ENCODE results near the gene NUP98.
"Not testable (repeated sequence)": the region's sequence is repeated elsewhere in the genome, so short reads cannot be mapped to it uniquely, and the experiment has no call there.

Gene NUP98

DNA sequence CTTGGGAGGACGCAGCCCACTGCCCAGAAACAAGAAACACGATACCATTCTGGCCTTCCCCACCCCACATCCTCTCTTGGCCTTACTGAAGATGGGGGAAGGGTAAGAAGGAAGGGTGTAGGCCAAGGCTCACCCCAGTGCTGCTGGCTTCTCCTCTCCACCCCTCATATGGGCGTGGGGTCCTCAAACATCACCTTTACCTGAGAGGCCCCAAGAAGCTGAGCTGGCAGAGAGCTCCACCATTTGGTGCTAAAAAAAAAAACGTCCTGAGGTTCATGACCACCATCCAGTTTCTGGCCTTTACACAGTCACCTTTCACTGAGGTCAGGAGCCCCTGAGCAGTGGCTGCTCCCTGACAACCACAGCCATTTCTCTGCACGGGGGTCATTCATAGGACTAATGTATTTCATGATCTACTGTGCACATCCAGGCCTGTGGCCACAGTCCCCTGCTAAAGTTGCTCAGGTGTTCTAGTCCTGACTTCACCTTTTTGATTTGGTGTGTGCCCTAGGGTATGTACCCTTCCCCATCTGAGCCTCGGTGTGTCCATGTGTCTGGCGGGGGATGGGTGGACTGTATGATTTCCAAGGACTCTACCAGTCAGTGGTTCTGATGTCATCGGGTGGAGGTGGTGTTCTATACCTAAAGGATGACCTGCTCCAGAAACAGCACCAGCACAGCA, 28.3 kb upstream of the NUP98 start:
- DNase-seq, result no peak

DNA sequence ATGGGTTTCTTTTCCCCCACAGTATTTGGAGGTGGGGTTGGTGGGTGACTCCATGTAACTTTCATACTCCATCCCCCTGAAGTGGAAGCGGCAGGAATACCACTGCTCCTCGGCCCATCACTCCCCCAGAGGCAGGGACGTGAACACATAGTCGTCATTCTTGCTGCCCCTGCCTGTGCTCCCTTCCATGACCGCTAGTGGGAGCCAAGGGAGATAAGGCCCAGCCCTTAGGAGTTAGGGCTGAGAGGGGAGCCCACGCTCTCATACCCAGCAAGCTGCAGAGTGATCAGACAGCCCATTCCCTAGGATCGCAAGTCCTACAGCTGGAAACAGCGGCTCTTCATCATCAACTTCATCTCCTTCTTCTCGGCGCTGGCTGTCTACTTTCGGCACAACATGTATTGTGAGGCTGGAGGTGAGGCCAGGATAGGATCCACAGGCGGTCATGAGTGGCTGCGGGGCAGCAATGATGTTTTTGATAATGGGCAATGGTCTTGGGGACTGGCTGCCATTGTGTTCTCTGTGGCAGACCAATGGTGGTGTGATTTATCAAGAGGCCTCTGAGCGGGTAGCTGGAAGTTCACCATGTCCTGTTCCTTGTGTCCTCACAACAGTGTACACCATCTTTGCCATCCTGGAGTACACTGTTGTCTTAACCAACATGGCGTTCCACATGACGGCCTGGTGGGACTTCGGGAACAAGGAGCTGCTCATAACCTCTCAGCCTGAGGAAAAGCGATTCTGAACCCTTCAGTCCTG, 27.5 kb upstream of the NUP98 start:
- DNase-seq, result peak; percentile 90 to 92 (median 90)

DNA sequence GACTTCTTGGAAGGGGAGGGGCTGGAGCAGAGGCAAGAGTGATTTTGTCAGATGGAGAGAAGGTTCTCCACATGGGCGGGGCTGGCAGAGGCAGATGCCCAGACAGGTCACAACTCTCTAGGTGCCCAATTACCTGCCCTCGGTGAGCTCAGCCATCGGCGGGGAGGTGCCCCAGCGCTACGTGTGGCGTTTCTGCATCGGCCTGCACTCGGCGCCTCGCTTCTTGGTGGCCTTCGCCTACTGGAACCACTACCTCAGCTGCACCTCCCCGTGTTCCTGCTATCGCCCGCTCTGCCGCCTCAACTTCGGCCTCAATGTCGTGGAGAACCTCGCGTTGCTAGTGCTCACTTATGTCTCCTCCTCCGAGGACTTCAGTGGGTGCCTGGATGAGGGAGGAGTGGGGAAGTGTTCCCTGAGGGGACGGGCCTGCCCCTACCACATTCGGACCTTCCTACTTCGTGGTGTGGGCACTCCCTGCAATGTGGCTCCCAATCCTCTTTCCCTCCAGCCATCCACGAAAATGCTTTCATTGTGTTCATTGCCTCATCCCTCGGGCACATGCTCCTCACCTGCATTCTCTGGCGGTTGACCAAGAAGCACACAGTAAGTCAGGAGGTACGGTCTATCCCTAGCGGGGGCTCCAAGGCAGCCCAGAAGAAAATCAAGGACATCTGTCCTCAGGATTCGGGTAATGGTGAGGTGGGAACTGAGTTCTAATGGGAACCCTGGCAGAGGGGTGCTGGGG, 26.6 kb upstream of the NUP98 start:
- DNase-seq, result no peak

DNA sequence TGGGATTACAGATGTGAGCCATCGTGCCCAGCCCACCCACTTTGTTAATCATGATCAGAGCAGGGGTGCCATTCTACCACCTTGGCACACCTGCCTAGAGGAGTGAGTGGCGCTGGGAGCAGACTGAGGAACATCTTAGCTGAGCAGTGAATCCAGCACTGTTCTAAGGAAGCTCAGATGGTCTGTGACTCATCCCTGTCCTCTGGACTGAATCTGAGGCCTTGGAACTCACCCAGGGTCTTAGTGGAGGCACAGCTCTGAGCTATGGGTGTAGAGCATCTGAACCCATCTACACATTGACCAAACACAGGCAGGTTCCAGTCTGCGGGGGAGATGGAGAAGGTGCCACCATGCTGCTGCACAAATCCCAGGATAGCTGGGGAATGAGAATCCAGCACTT, 25.9 kb upstream of the NUP98 start:
- DNase-seq, result peak; percentile 34 to 54 (median 47)

DNA sequence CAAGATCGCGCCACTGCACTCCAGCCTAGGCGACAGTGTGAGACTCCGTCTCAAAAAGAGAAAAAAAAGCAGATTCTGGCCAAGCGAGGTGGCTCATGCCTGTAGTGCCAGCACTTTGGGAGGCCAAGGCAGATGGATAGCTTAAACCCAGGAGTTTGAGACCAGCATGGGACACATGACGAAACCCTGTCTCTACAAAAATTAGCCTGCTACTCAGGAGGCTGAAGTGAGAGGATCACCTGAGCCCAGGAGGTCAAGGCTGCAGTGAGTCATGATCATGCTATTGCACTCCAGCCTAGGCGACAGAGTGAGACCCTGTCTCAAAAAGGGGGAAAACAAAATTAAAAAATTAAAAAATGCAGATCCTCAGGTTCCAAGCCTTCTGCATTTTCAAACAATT, 25.0 kb upstream of the NUP98 start:
- DNase-seq, result no peak

DNA sequence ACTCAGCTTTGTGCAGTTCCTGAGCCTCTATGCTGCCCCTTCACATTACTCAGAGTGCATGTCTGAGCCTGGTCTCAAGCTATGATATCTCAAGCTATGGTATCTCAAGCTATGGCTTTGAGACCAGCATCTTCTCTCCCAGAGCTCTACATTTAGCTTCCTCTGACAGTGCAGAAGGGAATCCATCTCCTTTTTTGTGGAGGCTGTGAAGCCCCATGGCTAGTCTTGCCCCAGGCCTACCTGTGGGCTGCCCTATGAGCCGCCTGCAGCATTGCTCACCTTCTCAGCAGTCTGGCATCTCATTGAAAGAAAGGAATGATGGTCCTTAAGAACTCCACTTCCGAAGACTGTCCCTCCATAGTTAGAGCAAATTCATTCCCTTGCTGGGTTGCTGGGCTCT, 23.6 kb upstream of the NUP98 start:
- no peak for DNase-seq

DNA sequence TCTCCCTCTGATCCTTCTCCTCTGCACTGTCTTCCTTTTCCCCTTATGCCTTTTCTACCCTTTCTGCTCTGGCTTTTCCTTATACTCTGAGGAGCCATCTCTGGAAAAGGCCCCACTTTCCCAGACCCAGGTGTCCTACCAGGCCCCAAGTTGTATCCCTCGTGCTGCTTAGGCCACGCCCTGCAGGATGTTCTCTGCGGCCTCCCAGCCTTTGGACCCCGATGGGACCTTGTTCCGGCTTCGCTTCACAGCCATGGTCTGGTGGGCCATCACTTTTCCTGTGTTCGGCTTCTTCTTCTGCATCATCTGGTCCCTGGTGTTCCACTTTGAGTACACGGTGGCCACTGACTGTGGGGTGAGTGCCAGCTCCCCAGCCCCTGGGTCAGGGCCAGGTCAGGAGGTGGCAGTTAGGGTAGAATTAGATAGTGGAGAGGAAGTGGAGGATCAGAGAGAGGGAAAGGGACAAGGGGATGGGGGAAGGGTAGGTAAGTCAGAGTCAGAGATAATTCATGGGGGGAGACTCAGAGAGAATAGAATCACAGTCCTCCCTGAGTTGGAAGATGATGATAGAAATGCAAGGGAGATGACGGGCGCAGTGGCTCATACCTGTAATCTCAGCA, 19.9 kb upstream of the NUP98 start:
- DNase-seq, result no peak

DNA sequence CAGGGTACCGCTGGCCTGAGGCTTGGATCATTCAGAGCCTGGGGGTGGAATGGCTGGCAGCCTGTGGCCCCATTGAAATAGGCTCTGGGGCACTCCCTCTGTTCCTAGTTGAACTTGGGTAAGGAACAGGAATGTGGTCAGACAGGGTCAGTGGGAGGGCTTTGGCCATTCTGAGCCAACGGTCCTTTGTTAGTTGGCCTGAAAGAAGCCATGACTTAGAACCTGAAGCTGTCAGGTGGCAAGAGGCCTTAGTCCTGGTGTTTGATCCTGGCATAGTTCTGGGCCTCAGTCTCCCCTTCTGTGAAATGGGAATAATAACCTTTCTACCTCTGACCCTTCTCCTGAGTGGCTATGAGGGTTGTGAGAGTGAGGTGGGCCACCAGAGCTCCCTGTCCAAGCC, 19.3 kb upstream of the NUP98 start:
- no peak for DNase-seq

DNA sequence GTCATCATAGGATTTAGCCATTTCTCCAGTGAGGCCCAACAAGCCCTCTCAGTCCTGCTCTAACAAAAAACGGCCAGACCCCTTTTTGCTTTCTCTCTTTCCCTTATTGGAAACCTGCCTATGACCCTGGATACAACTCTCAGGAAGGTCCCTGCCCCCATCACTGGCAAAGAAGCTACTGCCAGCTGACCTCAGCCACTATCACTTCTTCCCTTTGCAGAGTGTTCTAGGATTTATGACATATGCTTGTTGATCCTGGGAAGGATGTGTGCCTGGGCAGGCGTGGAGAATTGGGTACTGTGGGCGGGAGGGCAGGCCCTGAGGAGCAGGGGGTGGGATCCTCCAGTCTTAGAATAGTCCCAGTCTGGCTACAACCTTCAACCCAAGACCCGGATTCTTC, 18.5 kb upstream of the NUP98 start:
- no peak for DNase-seq

DNA sequence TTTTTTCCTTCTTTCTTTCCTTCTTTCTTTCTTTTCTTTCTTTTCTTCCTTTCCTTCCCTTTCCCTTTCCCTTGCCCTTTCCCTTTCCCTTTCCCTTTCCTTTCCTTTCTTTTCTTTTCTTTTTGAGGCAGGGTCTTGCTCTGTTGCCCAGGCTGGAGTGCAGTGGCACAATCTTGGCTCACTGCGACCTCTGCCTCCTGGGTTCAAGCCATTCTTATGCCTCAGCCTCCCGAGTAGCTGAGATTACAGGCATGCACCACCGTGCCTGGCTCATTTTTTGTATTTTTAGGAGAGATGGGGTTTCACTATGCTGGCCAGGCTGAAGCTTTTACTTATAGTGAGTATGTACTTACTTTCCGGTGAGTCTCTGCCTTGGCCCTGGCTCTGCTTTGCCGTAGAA, 17.5 kb upstream of the NUP98 start:
- not testable (repeated sequence) for DNase-seq

DNA sequence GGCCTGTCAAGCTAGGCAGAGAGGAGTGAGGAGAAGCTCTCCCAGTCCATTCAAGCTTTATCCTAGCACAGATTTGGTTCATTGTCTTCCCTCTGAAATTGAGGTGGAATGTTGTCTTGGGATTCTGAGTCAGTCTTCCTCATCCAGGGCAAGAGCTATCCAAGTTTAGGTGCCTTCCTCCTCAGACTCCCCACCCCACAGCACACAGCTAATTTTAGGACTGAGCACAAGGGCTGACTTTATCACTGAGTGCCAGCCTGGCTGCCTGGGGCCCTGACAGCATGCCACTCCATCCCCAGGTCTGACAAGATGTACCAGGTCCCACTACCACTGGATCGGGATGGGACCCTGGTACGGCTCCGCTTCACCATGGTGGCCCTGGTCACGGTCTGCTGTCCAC, 13.6 kb upstream of the NUP98 start:
- no peak for DNase-seq

DNA sequence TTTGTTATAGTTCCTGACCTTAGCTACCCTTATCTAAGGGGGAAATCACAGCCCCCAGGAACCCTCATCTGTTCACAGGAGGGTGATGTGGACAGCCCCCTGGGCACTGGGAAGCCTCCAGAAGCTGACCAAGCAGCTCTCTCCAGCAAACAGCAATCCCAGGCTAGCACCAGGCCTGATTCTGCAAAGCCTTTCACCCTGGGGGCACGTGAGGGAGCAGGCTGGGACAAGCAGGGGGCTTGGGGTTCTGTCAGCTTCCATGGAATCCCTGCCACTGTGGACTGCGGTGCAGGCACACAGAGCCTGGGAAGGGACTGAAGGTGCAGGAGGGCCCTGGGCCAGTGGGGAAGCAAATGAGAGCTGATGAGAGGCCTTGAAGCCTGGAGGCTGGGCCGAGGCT, 13.1 kb upstream of the NUP98 start:
- DNase-seq, result no peak

DNA sequence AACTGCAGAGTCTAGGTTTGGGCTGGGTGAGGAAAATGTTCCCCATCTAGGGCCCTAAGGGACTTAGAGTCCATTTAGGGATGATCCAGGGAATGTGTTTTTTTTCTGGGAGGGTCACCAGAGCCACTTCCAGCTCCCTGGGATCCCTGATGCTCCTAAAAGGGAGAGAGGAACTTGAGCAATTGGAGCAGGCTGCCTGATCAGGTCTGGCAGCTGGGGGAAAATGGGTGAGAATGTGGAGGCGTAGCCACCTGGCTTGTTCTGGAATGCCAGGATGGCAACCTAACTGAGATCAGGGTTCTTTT, 12.2 kb upstream of the NUP98 start:
- DNase-seq, result no peak

DNA sequence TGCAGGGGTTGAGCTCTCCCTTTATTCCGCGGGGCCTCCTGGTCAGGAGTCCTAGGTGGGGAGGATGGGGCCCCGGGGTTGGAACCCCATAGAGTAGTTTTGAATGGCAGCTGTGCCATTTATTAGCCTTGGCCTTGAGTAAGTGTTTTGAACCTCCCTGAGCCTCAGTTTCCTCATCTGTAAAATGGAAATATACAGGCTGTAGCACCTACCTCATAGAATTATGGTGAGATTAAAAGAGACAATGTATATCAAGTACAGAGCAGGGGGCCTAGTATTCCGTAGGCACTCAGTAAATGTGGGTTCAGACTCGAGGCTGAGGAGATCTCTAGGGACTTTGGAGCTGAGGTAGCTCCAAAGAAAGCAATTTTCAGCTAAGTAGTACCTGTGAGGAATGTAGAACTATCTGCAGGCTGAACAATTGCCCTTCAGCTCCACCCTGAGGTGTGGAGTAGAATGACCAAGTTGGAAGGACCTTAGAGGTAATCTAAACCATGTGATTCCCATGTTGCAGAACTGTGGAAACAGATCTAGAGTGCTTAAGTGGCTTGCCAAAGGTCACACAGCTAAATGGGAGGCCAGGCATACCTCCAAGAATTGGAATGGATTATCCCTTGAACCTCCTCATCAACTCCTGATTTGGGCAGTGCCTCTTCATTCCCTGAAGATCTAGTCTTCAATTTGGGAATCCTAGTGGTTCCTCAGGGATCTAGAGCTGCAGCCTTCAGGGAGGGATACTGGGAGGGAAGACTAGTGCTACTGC, 11.7 kb upstream of the NUP98 start:
- DNase-seq, result peak; percentile 55 to 70 (median 58)

DNA sequence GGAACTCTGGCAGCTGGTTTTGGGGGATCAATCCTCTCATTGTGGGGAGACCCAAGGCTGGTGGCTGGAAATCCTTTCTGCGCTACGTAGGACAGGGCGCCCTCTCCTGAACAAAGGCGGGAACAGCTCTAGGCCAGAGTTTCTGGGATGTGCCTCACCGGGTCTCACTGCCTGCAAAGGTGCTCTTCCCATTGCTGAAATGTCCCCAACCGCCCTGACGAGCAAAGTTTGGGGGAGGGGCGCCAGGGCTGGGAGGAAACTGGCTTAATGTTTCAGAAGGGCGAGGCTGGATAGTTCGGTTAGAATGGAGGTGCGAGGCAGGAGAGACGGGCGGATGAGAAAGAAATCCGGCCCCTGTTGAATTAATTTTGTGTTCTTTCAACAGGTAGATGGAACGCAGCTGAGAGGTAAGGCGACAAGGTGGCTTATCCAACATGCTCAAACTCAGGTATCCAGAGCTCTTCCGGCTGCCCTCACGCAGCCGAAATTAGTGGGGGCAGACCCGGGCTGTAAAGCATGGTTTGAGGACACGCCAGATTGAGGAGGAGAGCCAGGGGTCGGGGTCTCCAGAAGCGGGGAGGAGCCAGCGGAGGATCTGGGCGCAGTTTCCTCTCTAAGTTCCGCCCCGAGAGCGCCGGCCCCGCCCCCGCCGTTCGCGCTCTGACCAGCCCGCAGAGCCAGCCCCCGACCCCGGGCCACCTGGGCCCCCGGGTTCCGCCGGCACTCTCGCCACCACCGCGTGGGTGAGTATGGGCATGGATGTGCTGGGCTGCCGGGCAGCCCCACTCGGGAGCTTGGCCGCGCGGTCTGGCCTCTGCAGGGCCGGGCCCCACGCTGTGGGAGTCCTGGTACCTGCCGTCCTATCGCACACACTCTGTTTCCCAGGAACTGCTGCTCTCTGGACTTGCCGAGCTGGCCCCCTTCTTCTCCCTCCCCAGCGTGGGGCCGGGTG, 10.8 kb upstream of the NUP98 start, which contains the start of gene PGAP2:
PGAP2 (plus strand) TSS at position 652 of the 952 bp plus-strand sequence. CDS start 2,700 bp downstream, outside the sequence.
- peak; percentile 70 to 82 (median 79) for DNase-seq

DNA sequence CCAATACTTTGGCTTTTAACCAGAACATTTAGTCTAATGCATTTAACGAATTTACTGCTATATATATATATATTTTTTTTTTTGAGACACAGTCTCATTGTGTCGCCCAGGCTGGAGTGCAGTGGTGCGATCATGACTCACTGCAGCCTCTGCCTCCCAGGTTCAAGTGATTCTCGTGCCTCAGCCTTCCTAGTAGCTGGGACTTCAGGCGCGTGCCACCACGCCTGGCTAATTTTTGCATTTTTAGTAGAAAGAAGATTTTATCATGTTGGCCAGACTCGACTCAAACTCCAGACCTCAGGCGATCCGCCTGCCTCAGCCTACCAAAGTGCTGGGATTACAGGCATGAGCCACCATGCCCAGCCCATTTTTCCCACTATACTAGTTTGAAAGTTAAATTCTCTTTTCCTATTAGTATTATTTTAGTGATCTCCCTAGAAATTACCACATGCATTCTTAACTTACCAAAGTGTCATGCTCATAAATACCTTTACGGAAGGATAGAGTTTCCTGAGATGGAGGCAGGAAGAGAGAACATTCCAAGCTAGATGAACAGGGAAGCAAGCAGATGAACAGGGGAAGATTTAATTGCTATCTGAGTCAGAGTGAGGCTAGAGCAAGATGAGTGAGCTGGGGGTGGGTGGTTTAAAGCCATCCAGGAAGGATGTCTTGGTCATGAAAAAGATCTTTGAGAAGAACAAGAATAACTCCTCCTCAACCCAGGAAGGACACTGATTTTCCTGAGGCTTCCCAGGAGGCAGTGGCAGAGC, 6.6 kb upstream of the NUP98 start:
- peak in 1 of 3 donors; percentile 29 for DNase-seq

DNA sequence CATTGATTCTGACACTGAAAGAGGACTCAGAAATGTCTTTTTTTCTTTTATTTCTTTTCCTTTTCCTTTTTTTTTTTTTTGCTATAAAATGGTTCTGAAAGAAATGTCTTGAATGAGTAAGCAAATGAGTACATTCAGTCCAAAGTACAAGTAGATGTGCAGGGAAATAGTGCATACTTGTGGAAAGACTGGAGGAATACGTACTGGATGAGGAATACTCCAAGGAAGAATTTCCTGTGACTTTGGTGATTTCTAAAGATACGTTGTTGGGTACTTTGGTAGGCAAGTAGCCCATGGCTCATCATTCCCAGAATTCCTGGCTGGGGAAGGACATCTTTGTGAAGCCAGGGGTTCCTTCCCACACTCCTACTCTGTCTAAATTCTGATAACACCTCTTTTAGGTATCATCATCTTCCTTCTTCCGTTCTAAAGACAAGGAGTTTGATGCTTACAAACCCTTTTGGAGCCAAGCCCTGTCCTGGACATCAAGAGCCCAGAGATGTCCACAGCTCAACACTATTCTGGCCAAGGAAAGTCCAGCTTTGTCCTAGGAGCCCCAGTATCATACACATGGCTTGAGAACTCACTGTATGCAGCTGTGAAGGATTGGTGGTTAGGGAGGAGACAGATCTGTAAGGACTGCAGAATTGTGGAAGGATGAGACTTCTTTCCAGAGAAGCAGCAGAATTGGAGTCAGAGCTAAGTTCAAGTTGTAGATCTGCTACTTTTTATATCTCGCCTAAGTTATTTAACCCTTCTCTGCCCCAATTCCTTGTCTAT, 4.8 kb upstream of the NUP98 start:
- DNase-seq, result no peak

DNA sequence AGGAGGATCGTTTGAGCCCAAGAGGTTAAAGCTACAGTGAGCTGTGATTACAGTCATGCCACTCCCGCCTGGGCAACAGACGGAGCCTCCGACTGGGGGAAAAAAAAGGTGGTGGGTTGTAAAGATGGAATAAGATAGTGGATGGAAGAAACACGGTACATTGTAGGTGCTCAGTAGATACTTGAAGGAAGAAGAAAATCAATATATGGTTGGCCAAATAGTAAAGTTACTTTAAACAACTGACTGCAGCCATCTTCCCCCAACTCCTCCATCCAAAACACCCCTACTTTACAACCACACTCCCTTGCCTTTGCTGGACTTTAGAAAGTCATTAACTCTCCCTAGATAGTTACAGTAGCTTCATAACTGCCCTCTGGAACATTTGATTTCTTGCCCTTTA, 2.5 kb upstream of the NUP98 start:
- DNase-seq, result no peak

DNA sequence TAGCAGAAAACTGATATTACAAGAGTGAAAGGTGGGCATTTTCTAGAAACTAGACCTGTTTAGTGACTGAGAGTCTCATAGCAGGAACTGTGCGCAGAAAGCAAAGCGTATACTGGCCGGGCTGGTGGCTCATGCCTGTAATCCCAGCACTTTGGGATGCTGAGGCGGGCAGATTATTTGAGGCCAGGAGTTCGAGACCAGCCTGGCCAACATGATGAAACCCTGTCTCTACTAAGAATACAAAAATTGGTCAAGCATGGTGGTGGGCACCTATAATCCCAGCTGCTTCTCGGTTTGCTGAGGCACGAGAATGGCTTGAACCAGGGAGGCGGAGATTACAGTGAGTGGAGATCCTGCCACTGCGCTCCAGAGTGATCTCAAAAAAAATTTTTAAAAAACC, 1.8 kb upstream of the NUP98 start:
- DNase-seq, result no peak

DNA sequence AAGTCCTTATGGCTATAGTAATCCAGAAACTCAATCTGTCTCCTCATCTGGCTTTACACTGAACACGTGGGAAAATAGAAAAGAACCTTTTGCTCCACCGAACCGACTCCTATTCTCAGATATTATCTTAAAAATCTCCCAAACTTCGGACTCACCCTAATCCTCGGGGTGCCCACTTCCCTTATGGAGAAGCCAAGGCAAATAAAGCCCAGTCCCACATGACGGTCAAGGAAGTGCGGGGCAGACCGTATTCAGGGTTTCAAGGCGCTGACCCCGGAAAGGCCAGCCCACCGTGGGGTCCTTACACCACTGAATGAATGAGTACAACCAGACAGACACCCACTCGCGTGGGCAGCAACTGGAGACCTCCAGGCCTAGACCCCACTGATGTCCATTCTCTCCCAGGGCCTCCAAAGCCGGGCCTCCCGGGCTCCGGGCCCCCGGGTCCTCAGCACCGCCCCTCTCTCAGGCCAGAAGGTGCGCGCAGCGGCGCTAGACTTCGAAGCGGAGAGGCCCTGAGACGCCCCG, 489 bp downstream of the NUP98 start:
- DNase-seq, result peak; percentile 49 to 61 (median 53)

All from suppressor macrophage treated with lipopolysaccharide for 1 hour (primary cell).